H9 (cell line): ENCODE measurements around the gene CCL27. TPM values are rescaled to one million over a fixed set of nuclear protein-coding genes. Genes with fewer than 3 reads are reported as not detected.

Experiments
- DNase-seq: peaks from one replicate; pipeline ENCODE4 v3.0.0-alpha.2; 2017
- H2AFZ ChIP-seq: one replicate; pipeline ENCODE4 v1.6.1; 2013; ENCODE audit warnings: mild to moderate bottlenecking, low read length, control low read depth, moderate library complexity
- H2AK5ac ChIP-seq: 2 replicates; pipeline ENCODE4 v1.6.1; 2013; ENCODE audit warnings: low read length, control low read depth, mixed read lengths; ENCODE audit not compliant: insufficient read length
- H2BK120ac ChIP-seq: one replicate; pipeline ENCODE4 v1.6.1; 2013; ENCODE audit warnings: low read depth, mild to moderate bottlenecking, low read length, control low read depth, inconsistent platforms; ENCODE audit not compliant: poor library complexity, severe bottlenecking
- H2BK12ac ChIP-seq: 2 replicates; pipeline ENCODE4 v1.6.1; 2013; ENCODE audit warnings: low read length, control low read depth, mixed read lengths, low read depth; ENCODE audit not compliant: insufficient read length
- H2BK15ac ChIP-seq: 2 replicates; pipeline ENCODE4 v1.6.1; 2013; ENCODE audit warnings: low read depth, low read length, control low read depth
- H2BK20ac ChIP-seq: one replicate; pipeline ENCODE4 v1.6.1; 2013; ENCODE audit warnings: low read depth, mild to moderate bottlenecking, low read length, control low read depth, inconsistent platforms; ENCODE audit not compliant: poor library complexity, severe bottlenecking
- H2BK5ac ChIP-seq: 2 replicates; pipeline ENCODE4 v1.6.1; 2013; ENCODE audit warnings: low read length, control low read depth, mixed read lengths; ENCODE audit not compliant: insufficient read length
- H3K14ac ChIP-seq: 2 replicates; pipeline ENCODE4 v1.6.1; 2013; ENCODE audit warnings: low read length, control low read depth; ENCODE audit not compliant: insufficient read depth
- H3K18ac ChIP-seq: 2 replicates; pipeline ENCODE4 v1.6.1; 2013; ENCODE audit warnings: low read depth, mild to moderate bottlenecking, mixed read lengths, low read length, control low read depth; ENCODE audit not compliant: insufficient read length
- H3K23ac ChIP-seq: 2 replicates; pipeline ENCODE4 v1.6.1; 2013; ENCODE audit warnings: low read length, control low read depth, mixed read lengths, low read depth; ENCODE audit not compliant: insufficient read length
- H3K23me2 ChIP-seq: 2 replicates; pipeline ENCODE4 v1.6.1; 2013; ENCODE audit warnings: low read depth, mild to moderate bottlenecking, mixed read lengths, low read length, control low read depth; ENCODE audit not compliant: insufficient read length, poor library complexity, severe bottlenecking
- H3K27ac ChIP-seq: 2 replicates; pipeline ENCODE4 v1.5.1; 2013; ENCODE audit warnings: low read length, control low read depth, mixed read lengths, low read depth; ENCODE audit not compliant: insufficient read length
- H3K27me3 ChIP-seq: 2 replicates; pipeline ENCODE4 v1.6.1; 2013; ENCODE audit warnings: low read length, control low read depth, inconsistent platforms; ENCODE audit not compliant: insufficient read depth
- H3K4ac ChIP-seq: 2 replicates; pipeline ENCODE4 v1.6.1; 2013; ENCODE audit warnings: low read depth, mild to moderate bottlenecking, control low read depth, inconsistent platforms, low read length, moderate library complexity
- H3K4me1 ChIP-seq: 2 replicates; pipeline ENCODE4 v1.6.1; 2013; ENCODE audit warnings: low read length, control low read depth, inconsistent platforms; ENCODE audit not compliant: insufficient read depth
- H3K4me2 ChIP-seq: 2 replicates; pipeline ENCODE4 v1.6.1; 2013; ENCODE audit warnings: low read length, control low read depth, mixed read lengths; ENCODE audit not compliant: insufficient read length, insufficient read depth
- H3K56ac ChIP-seq: 2 replicates; pipeline ENCODE4 v1.6.1; 2013; ENCODE audit warnings: low read depth, mild to moderate bottlenecking, mixed read lengths, low read length, control low read depth; ENCODE audit not compliant: insufficient read length
- H3K79me1 ChIP-seq: 2 replicates; pipeline ENCODE4 v1.6.1; 2013; ENCODE audit warnings: low read depth, mild to moderate bottlenecking, moderate library complexity, low read length, control low read depth, inconsistent platforms; ENCODE audit not compliant: insufficient read depth, poor library complexity, severe bottlenecking
- H3K79me2 ChIP-seq: 2 replicates; pipeline ENCODE4 v1.6.1; 2013; ENCODE audit warnings: low read length, control low read depth, inconsistent platforms; ENCODE audit not compliant: insufficient read depth
- H3K9ac ChIP-seq: 2 replicates; pipeline ENCODE4 v1.6.1; 2013; ENCODE audit warnings: low read length, control low read depth, mixed read lengths; ENCODE audit not compliant: insufficient read length; ENCODE audit errors: extremely low read depth
- H3K9me3 ChIP-seq: one replicate; pipeline ENCODE4 v1.6.1; 2013; ENCODE audit warnings: low read depth, low read length, inconsistent platforms; ENCODE audit not compliant: control insufficient read depth
- H3T11ph ChIP-seq: one replicate; pipeline ENCODE4 v1.6.1; 2013; ENCODE audit warnings: mild to moderate bottlenecking, low read length, control low read depth, inconsistent platforms
- H4K20me1 ChIP-seq: one replicate; pipeline ENCODE4 v1.6.1; 2013; ENCODE audit not compliant: control insufficient read depth, insufficient read length, insufficient read depth
- H4K5ac ChIP-seq: 2 replicates; pipeline ENCODE4 v1.6.1; 2013; ENCODE audit warnings: low read depth, mild to moderate bottlenecking, mixed read lengths, low read length, control low read depth; ENCODE audit not compliant: insufficient read length
- H4K8ac ChIP-seq: replicated peaks from 2 replicates; pipeline ENCODE4 v1.6.1; 2013; ENCODE audit warnings: low read length, control low read depth, mixed read lengths, low read depth; ENCODE audit not compliant: insufficient read length
- H4K91ac ChIP-seq: 2 replicates; pipeline ENCODE4 v1.6.1; 2013; ENCODE audit warnings: low read depth, mild to moderate bottlenecking, moderate library complexity, mixed read lengths, low read length, control low read depth; ENCODE audit not compliant: insufficient read length
- H3K27ac Mint-ChIP-seq, 3 experiments: 2 replicates in 2 of 3; 3 replicates in 1 of 3; pipeline ENCODE4 v1.8.0; 2020 to 2021; ENCODE audit warnings: mixed read lengths in 3 of 3, mild to moderate bottlenecking in 1 of 3, moderate library complexity in 1 of 3
- H3K27me3 Mint-ChIP-seq: 2 replicates; pipeline ENCODE4 v1.8.0; 2021; ENCODE audit warnings: low read depth, mild to moderate bottlenecking, moderate library complexity, mixed read lengths
- H3K36me3 Mint-ChIP-seq, 3 experiments: 2 replicates in 2 of 3; 3 replicates in 1 of 3; pipeline ENCODE4 v1.8.0; 2020 to 2021; ENCODE audit warnings: low read depth in 3 of 3, mixed read lengths in 3 of 3; ENCODE audit not compliant: insufficient read depth in 1 of 3
- H3K4me1 Mint-ChIP-seq, 2 experiments: 2 replicates each; pipeline ENCODE4 v1.8.0; 2020; ENCODE audit warnings: mixed read lengths in 2 of 2
- H3K4me3 Mint-ChIP-seq, 2 experiments: 2 replicates in 1 of 2; 3 replicates in 1 of 2; pipeline ENCODE4 v1.8.0; 2020 to 2021; ENCODE audit warnings: mild to moderate bottlenecking in 2 of 2, mixed read lengths in 2 of 2, moderate library complexity in 1 of 2
- H3K9me3 Mint-ChIP-seq, 2 experiments: 2 replicates in 1 of 2; 3 replicates in 1 of 2; pipeline ENCODE4 v1.8.0; 2020; ENCODE audit warnings: mild to moderate bottlenecking in 2 of 2, mixed read lengths in 2 of 2, moderate library complexity in 1 of 2
- WGBS: extraction: QIAGEN DNeasy Blood & Tissue Kit; methylation state at CpG from one replicate; pipeline ENCODE4 v1.1.7; 2013; ENCODE audit warnings: missing lambda C conversion rate, low lambda C conversion rate, mixed read lengths; ENCODE audit not compliant: insufficient read length; ENCODE audit errors: extremely low coverage; 5-methylcytosine and 5-hydroxymethylcytosine counted together
- total RNA-seq: library from RNA; stranded (reverse); gene quantifications from 2 replicates; pipeline ENCODE4 v1.2.1, GENCODE V29; 2021
- TF ChIP-seq, protein P1 (sequence below): fragments of 200-600 bp; sonication (generic); conservative IDR thresholded peaks from 3 replicates; pipeline ENCODE4 v1.8.0; 2021; ENCODE audit warnings: antibody characterized with exemption, mild to moderate bottlenecking

CCL27 gene
- total RNA-seq, 1 experiment from 2014 or later: 0.28 TPM

DNA sequence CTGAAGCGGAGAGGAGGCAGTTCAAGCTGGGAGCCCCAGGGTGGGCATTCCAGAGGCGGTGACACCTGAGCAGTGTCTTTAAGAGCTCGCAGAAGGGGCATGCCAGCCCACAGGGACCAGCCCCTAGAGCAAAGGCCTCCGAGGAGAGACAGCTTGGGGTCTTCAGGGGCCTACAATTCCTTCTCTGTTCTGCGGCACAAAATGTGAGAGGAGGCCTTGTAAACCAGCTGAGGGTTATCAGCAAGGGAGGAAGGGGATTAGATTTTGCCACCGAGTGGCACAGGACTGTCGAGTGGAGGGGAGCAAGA is 24.4 kb downstream of the CCL27 start:
- H3K56ac ChIP-seq: no peak overlapping the region
- peaks cover 9% of the 10 kb centered on the region for H3K27me3 Mint-ChIP-seq

More for the DNA sequence above, 24.4 kb downstream of the CCL27 start:
- Mint-ChIP-seq H3K4me3 (peak overlapping the region; percentile 87 to 89), H3K9me3 (no peaks in the 10 kb centered on the region), H3K27ac (peak overlapping the region in 2 of 3 experiments; percentile 64 to 82; a peak in 4 of 7 replicates), H3K4me1 (peaks cover 17 to 26% of the 10 kb centered on the region in 2 experiments), H3K36me3 (peaks cover 2 to 15% (median 10%) of the 10 kb centered on the region in 3 experiments; a peak in 6 of 7 replicates)
- TF ChIP-seq, protein P1, sequence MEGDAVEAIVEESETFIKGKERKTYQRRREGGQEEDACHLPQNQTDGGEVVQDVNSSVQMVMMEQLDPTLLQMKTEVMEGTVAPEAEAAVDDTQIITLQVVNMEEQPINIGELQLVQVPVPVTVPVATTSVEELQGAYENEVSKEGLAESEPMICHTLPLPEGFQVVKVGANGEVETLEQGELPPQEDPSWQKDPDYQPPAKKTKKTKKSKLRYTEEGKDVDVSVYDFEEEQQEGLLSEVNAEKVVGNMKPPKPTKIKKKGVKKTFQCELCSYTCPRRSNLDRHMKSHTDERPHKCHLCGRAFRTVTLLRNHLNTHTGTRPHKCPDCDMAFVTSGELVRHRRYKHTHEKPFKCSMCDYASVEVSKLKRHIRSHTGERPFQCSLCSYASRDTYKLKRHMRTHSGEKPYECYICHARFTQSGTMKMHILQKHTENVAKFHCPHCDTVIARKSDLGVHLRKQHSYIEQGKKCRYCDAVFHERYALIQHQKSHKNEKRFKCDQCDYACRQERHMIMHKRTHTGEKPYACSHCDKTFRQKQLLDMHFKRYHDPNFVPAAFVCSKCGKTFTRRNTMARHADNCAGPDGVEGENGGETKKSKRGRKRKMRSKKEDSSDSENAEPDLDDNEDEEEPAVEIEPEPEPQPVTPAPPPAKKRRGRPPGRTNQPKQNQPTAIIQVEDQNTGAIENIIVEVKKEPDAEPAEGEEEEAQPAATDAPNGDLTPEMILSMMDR: no peak
- Histone ChIP-seq H3K23ac (no peak overlapping the region), H3T11ph (no peak overlapping the region), H2AFZ (no peak overlapping the region), H3K4me1 (peaks cover 4% of the 10 kb centered on the region; the same call in 1 of the 2 replicates), H4K5ac (no peak overlapping the region), H3K79me1 (no peaks in the 10 kb centered on the region), H2BK120ac (no peak overlapping the region), H3K18ac (no peak overlapping the region), H2AK5ac (no peak overlapping the region), H2BK12ac (no peak overlapping the region), H3K79me2 (no peaks in the 10 kb centered on the region; the same call in 1 of the 2 replicates), H2BK5ac (no peak overlapping the region), H4K91ac (no peak overlapping the region), H3K27ac (no peak overlapping the region), H3K4ac (no peak overlapping the region), H3K4me2 (peak overlapping the region; percentile 75), H2BK15ac (no peak overlapping the region), H3K27me3 (no peaks in the 10 kb centered on the region), H3K14ac (no peak overlapping the region), H3K23me2 (peaks cover 11% of the 10 kb centered on the region), H4K8ac (no peak overlapping the region), H4K20me1 (no peaks in the 10 kb centered on the region), H3K9me3 (no peaks in the 10 kb centered on the region), H2BK20ac (no peak overlapping the region), H3K9ac (peak overlapping the region; percentile 0)
- DNase-seq: no peak
- no CpG with 5 or more reads among the region's 7 CpGs for whole genome bisulfite sequencing
